COLO668 (cell line): ENCODE measurements around the gene LRMDA.

ENCODE experiments used
- DNase-seq: peaks from one replicate; lab custom pipeline; 2025; ENCODE audit not compliant: unreplicated experiment; lab: John Stamatoyannopoulos, UW

The LRMDA gene

GRCh38 chr10:75431180-75432111 lies at the start of gene LRMDA:
TSS of gene LRMDA (plus strand) at chr10:75431624.
- DNase-seq, result peak; percentile 62

- DNase-seq, result no peak
Observed at GRCh38 chr10:75386128-75386527, 45.3 kb upstream of the LRMDA start.

- no peak for DNase-seq
Observed at GRCh38 chr10:75388082-75388481, 43.3 kb upstream of the LRMDA start.

GRCh38 chr10:75390178-75390577 lies 41.2 kb upstream of the LRMDA start:
- no peak for DNase-seq

DNA sequence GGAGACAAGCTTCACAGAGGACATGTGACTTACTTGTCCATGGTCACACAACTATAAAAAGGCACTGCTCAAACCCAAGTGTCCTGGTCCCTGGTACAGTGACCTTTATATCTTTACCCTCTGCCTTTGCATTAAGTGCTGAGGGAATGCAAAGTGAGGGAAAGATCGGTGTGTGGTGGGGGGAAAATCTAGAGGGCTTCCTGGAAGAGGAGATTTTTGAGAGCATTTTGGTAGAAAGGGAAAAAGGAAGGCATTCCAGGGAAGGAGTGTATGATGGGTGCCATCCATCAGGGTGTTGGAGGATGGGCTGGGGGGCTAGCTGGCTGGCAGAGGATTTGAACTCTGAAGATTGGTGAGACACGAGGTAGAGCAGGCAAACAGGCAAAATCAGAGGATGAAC lies 39.2 kb upstream of the LRMDA start:
- DNase-seq, result no peak

DNA sequence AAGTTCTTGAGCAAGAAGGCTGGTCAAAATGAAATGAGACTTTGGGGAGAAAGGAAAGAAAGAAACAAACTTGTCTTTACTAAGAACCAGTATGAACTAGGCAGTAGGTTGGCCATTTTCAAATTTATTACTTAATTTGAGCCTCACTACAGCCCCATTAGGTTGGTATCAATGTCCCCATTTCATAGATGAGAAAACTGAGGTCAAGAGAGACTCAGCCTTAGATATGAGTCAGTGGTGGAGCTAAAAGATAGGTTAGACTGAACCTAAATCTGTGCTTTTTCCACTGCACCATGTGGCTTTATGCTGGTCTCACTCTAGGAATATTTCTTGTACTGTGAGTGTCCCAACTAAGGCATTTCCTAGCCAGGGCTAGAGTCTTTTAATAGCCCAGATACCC lies 38.7 kb upstream of the LRMDA start:
- DNase-seq, result no peak

DNA sequence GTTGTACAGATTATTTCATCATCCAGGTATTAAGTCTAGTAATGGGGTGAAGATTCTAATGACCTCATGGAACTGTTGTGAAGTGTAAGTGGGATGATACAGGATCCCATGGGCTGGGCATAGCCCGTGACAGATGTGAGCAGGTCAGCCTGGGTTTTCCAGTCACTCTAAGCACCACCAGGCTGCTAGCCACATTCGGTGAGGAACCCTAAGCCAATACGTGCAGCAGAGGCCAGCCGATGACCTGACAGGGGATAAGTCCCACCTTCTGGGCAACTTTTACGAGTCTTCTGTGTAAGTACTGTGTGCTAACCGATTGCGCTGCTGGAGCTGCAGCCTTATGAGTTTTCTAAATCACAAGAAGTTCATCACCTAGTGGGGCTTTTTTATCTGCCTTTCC lies 37.2 kb upstream of the LRMDA start:
- no peak for DNase-seq

- DNase-seq, result peak; percentile 78
Observed at GRCh38 chr10:75395066-75395931, 36.1 kb upstream of the LRMDA start.

GRCh38 chr10:75395932-75396630 lies 35.3 kb upstream of the LRMDA start:
- peak; percentile 55 for DNase-seq

GRCh38 chr10:75396631-75397495 lies 34.6 kb upstream of the LRMDA start:
- peak; percentile 73 for DNase-seq

DNA sequence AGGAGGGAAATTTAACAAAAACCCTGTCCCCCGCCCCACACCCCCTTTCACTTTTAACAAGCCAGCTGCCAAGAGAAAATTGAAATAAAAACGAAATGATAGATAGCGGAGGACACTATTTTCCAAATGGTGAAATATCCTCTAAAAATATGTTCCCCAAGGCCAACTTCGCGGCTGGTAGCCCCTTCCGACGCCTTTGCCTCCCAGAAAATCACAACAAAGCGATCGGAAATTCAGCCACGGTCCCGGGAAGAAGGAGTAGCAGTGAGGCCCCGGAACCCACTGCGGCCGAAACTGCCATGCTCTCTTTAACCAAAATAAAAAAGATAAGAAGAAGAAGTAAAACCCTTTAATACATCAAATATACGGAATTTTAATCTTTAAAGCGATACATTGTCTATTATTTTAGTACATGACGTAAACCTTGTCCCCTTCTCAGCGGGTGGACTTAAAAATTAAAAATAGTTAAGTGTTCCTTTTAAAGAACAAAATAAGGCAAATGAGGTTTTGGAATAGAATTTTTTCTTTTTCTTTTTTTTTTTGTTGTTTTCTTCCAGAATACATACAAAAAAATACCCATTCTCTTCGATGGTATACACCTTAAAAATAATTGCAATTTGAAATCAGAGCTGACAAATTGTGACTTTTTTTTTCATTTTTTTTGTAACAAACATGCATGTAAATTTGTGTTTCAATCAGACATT lies 33.8 kb upstream of the LRMDA start:
- peak; percentile 19 for DNase-seq

GRCh38 chr10:75398200-75398691 lies 33.2 kb upstream of the LRMDA start:
- no peak for DNase-seq

DNA sequence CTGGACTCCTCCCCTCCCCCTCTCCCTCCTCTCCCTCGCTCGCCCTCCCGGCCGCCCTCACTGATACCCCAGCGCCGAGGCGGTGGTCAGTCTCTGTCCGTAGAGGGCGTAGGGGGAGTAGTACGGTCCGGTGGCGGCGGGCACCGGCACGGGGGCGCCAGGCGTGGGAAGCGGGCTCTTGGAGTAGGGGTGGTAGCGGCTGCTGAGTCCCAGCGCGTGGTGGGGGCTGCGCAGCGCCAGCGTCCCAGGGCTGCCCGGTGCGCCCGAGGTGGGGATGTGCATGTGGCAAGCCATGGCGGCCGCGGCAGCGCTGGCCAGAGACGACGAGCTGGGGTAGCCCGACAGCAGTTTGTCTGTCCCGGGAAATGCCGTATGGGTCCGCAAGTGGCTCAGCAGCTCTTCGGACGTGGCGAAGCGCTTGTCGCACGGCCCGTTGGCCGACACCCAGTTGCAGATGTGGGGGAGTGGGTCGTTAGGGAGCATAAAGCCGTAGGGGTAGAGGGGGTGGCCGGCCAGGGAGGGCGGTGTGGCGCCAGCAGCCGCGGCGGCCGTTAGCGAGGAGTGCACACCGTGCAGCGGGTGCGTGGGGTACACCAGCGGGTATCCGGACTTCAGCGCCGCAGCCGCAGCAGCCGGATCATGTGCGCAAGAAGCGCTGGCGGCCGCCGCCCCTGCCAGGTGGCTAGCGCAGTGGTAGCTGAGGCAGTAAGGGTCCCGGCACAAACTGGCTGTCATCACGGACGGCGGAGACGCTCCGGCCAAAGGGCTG lies 32.5 kb upstream of the LRMDA start:
- peak; percentile 63 for DNase-seq

DNA sequence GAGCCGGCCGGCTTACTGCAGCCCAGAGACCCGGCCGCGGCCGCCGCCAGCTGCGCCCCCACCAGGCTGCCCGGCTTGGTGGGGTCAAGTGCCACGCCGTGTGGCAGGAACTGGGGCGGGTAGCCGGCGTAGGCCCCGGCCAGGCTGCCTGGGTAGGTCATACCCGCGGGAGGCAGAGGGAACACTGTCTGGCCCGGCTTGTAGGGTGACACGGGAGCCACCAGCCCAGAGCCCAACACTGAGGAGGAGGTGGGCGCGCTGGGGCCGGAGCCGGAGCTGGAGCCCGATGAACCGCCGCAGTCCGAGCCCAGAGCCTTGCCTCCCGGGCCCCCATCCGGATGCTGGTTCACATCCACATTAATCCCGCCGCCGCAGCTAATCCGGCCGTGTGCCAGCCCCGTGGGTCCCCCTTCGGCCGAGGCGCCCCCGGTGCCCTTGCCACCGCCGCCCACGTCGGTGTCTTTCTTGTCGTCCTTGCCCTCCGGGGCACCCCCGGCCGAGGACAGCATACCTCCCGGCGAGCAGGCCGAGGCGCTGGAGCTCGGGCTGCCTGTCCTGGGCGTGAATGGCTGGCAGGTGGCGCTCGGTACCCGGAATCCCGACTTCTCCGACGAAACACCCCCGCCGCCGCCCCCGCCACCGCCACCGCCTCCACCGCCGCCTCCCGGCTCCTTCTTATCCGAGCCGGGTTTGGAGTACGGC lies 31.8 kb upstream of the LRMDA start:
- DNase-seq, result peak; percentile 82

DNA sequence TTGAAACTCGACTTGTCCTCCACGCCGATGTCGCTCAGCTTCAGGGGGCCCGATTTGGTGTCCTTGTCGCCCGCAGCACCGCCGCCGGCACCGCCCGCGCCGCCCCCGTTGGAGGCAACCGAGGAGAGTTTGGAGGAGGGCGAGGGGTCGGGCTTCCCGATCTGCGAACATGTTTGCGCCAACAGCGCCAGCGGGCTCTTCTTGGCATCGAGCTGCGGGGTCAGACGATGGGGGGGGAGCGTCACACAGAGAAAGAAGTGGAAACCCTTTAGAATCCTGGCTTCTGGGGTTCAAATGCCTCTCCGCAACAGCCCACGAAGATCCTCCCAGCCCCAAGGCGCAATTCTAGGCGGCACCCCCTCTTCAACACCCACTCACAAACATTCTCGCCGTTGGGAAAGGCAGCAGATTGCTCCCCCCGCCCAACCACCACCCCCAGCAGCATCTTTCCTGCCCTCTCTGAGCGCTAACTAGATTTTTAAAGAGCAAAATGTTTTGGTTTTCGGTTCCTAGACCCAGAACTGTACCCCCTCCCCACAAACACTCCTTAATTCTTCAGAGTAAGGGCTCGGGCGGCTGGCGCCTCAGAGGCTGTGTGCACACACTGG lies 31.2 kb upstream of the LRMDA start:
- peak; percentile 63 for DNase-seq

DNA sequence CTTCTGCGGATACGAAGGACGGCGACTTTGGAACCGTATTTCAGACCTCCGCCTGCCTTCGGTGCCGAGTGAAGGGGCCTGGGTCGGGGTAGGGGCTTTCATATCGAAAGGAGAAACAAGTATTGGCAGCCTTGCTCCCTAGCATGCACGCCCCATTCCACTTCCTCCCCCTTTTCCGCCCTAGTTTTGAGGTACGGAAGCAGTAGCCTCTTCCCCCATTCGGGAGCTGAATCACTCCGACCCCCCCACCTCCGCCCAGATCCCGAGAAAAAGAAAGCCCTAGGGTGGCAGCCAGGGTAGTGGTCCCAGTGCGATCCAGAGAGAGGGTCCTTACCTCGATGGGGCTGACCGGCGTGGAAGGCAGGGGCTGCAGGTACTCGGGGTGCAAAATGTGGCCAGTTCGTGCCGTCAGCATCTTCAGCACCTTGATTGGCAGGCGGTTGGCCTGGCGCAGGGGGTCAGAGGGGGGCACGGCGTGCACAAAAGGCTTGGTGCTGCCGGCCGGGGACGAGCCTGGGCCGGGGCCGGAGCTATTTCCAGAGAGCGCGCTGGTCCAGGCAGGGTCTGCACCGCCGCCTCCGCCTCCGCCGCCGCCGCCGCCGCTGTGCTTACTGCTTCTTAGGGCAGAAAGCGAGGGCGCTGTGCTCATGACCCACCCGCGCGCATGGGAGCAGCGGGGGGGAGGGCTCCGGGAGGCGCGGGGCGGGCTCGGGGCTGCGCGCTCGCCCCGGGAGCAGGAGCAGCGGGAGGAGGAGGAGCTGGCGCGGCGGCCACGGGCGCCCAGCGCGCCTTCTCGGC lies 30.5 kb upstream of the LRMDA start:
- peak; percentile 77 for DNase-seq
